Thyroid gland (tissue), 4 donors: ENCODE data around the gene TNFRSF17.

Experiments
- POLR2A ChIP-seq, 2 donors: fragments of 450-650 bp; IDR thresholded peaks; one replicate each; pipeline ENCODE4 v1.6.1; 2017; ENCODE audit warnings: antibody characterized with exemption in 2 of 2, mild to moderate bottlenecking in 2 of 2, moderate library complexity in 1 of 2
- TF ChIP-seq, protein P1 (sequence below), 6 experiments: fragments of 200-600 bp in 3 of 6; fragments of 450-650 bp in 3 of 6; sonication (generic) in 3 of 6; IDR thresholded peaks; one replicate each; pipeline ENCODE4 v1.5.1; 2016 to 2019; ENCODE audit warnings: antibody characterized with exemption in 6 of 6, mild to moderate bottlenecking in 2 of 6, inconsistent platforms in 1 of 6, moderate library complexity in 1 of 6

DNA sequence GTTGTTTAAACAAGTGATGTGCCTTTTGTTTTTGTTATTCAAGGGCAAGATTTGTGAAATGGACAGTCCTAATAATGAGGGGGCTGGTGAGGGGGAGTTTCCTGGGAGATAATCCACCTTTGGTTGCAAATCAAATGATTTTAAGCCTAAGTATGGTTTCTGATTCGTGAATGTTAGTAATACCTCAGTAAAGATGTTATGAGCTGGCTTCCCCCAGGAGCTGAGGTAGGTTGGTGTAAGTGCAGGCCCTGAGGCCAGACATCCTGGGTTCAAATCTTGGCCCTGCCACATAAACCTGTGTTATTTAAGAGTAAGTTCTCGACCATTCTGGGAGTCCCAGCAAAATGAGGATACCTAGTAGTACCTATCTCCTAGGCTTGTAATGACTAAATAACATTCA lies 13.1 kb downstream of the TNFRSF17 start:
- TF ChIP-seq, protein P1, sequence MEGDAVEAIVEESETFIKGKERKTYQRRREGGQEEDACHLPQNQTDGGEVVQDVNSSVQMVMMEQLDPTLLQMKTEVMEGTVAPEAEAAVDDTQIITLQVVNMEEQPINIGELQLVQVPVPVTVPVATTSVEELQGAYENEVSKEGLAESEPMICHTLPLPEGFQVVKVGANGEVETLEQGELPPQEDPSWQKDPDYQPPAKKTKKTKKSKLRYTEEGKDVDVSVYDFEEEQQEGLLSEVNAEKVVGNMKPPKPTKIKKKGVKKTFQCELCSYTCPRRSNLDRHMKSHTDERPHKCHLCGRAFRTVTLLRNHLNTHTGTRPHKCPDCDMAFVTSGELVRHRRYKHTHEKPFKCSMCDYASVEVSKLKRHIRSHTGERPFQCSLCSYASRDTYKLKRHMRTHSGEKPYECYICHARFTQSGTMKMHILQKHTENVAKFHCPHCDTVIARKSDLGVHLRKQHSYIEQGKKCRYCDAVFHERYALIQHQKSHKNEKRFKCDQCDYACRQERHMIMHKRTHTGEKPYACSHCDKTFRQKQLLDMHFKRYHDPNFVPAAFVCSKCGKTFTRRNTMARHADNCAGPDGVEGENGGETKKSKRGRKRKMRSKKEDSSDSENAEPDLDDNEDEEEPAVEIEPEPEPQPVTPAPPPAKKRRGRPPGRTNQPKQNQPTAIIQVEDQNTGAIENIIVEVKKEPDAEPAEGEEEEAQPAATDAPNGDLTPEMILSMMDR (IDR thresholded peaks at IDR 0.05), result no peak
- no peak for TF ChIP-seq POLR2A (IDR thresholded peaks at IDR 0.05)
